Measurements from ENCODE around the gene WDR88.
"Not testable (repeated sequence)": the region's sequence is repeated elsewhere in the genome, so short reads cannot be mapped to it uniquely, and the experiment has no call there.

Gene WDR88

DNA sequence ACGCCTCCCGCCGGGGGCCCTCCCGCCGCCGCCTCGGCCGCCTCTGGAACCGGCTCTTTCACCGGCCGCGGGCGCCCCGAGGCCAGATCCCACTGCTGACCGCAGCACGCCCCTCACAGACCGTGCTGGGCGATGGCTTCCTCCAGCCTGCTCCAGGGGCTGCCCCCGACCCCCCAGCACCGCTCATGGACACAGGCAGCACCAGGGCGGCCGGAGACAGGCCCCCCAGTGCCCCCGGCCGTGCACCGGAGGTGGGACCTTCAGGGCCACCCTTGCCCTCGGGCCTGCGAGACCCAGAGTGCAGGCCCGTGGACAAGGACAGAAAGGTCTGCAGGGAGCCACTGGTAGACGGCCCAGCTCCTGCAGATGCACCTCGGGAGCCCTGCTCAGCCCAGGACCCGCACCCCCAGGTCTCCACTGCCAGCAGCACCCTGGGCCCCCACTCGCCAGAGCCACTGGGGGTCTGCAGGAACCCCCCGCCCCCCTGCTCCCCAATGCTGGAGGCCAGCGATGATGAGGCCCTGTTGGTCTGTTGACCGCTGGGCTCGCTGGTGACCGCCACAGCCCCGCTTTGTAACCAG is 75.2 kb downstream of the WDR88 start:
- Histone ChIP-seq H3K27ac (ENCODE audit: low read depth, low read length) (no peak overlapping the region), H3K36me3 (ENCODE audit: control insufficient read depth, insufficient read depth, low read length) (peaks cover 18% of the 10 kb centered on the region), H3K27me3 (ENCODE audit: control insufficient read depth, insufficient read depth, low read length) (no peaks in the 10 kb centered on the region), H3K9me3 (ENCODE audit: control insufficient read depth, insufficient read depth, low read length) (no peaks in the 10 kb centered on the region), H3K4me3 (ENCODE audit: low read depth, low read length) (no peak overlapping the region), H3K4me1 (ENCODE audit: control insufficient read depth, insufficient read depth, low read length) (no peaks in the 10 kb centered on the region), H3K9ac (ENCODE audit: low read depth, low read length) (no peak overlapping the region)

DNA sequence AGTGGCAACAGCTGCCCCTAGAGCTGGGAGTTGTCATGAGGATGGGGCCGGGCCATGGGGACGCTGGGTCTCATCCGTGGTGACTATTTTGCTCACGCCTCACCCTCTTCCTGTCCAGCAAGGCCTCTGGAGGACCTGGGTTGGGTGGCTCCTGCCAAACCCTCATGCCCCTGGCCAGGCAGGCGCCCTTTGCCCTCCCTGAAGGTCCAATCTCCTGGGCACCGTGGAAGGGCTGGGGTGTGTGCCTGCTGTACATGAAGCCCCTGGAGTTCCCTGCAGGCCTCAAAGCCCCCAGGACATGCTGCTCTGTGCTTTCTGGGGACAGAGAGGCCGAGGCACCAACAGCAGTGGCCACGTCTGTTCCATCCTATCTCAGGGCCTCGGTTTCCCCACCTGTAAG is 76.0 kb downstream of the WDR88 start:
- no peaks in the 10 kb centered on the region for H3K9me3 ChIP-seq (ENCODE audit: control insufficient read depth, insufficient read depth, low read length)
- peaks cover 13% of the 10 kb centered on the region for H3K36me3 ChIP-seq (ENCODE audit: control insufficient read depth, insufficient read depth, low read length)
- H3K27me3 ChIP-seq (ENCODE audit: control insufficient read depth, insufficient read depth, low read length) = no peaks in the 10 kb centered on the region
- no peak overlapping the region for H3K4me3 ChIP-seq (ENCODE audit: low read depth, low read length)
- no peaks in the 10 kb centered on the region for H3K4me1 ChIP-seq (ENCODE audit: control insufficient read depth, insufficient read depth, low read length)
- no peak overlapping the region for H3K27ac ChIP-seq (ENCODE audit: low read depth, low read length)
- no peak overlapping the region for H3K9ac ChIP-seq (ENCODE audit: low read depth, low read length)

DNA sequence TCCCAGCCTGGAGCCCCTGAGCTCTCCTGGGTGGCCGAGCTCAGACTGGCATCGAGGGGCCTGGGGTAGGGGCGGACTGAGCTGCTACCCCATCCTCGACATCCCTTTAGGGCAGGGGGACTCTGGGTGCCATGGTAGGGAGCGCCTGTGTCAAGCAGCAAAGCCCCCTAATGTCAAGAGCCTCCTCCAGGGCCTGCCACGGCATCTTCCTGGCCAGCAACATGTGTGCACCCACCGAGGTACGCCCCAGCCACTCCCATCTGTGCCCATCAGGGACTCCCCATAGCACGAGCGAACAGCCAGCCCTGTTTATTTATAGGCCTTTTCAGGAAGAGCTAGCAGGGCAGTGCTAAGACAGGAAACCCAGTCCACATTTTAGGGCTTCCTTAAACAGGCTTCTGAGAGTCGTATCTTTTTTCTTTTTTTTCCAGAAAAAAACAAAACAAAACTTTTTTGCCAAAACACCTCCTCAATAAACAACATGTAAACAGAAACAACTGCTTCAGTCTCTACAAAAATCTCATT is 76.5 kb downstream of the WDR88 start:
- Histone ChIP-seq H3K9me3 (ENCODE audit: control insufficient read depth, insufficient read depth, low read length) (no peaks in the 10 kb centered on the region), H3K4me3 (ENCODE audit: low read depth, low read length) (no peak overlapping the region), H3K27me3 (ENCODE audit: control insufficient read depth, insufficient read depth, low read length) (no peaks in the 10 kb centered on the region), H3K9ac (ENCODE audit: low read depth, low read length) (no peak overlapping the region), H3K27ac (ENCODE audit: low read depth, low read length) (no peak overlapping the region), H3K4me1 (ENCODE audit: control insufficient read depth, insufficient read depth, low read length) (no peaks in the 10 kb centered on the region), H3K36me3 (ENCODE audit: control insufficient read depth, insufficient read depth, low read length) (peaks cover 8% of the 10 kb centered on the region; the same call in 1 of the 2 replicates)

DNA sequence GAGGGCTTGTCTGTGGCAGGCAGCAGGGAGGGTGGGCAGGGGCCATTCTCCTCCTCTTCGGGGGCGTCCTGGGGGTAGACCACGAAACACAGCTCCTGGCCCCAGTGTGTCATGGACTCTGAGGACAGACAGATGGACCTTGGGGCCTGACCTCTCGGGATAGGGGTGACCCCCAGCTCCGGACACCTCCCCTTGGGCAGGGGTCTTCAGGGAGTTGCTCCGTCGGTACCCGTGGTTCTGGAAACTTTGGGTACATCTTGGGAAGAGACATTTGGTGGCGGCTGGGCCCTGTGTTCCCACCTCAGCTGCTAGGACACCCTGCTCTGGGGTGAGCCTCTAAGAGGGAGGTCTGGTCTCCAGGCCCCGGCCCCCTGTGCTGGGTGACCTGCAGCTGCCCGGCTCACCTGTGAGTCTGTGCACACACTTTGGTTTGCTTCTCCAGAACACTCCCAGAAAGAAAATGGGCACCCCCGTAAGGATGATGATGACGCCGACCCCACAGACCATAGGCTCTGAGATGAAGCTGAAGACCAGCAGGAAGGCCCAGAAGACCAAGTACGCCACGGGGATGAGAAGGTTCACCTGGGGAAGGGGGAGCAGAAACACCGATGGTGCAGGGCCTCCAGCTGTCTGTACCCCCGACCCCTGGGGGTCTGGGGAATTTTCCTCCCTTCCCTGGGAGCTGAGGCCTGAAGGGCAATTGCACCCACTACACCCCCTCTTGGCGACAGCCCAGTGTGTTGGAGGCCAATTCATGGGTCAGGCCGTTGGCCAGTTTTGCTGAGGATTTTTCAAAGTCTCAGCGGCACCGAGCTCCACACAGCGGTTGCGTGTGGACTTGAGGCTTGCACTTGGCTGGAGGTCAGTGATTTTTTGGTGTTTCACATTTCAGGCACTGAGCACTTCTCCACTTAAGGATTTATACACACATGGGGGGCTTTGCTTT is 77.3 kb downstream of the WDR88 start:
- Histone ChIP-seq H3K27ac (ENCODE audit: low read depth, low read length) (no peak overlapping the region), H3K4me1 (ENCODE audit: control insufficient read depth, insufficient read depth, low read length) (no peaks in the 10 kb centered on the region), H3K4me3 (ENCODE audit: low read depth, low read length) (no peak overlapping the region), H3K9me3 (ENCODE audit: control insufficient read depth, insufficient read depth, low read length) (no peaks in the 10 kb centered on the region), H3K9ac (ENCODE audit: low read depth, low read length) (no peak overlapping the region), H3K36me3 (ENCODE audit: control insufficient read depth, insufficient read depth, low read length) (0 out of 2 replicates have a peak, but pooled peaks cover 6% of the 10 kb centered on the region), H3K27me3 (ENCODE audit: control insufficient read depth, insufficient read depth, low read length) (no peaks in the 10 kb centered on the region)

DNA sequence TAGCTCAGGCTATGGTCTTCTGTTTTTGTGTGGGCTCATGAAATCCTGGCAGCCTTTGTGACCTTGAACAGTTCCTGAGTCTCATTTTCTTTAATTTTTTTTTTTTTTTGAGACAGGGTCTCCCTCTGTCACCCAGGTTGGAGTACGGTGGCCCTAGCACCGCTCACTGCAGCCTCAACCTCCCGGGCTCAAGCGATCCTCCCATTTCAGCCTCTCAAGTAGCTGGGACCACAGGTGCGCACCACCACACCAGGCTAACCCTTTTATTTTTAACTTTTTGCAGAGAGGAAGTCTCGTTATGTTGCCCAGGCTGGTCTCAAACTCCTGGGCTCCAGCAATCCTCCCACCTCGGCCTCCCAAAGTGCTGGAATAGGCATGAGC is 77.9 kb downstream of the WDR88 start:
- H3K36me3 ChIP-seq (ENCODE audit: control insufficient read depth, insufficient read depth, low read length); H3K9ac ChIP-seq (ENCODE audit: low read depth, low read length); H3K4me1 ChIP-seq (ENCODE audit: control insufficient read depth, insufficient read depth, low read length); H3K9me3 ChIP-seq (ENCODE audit: control insufficient read depth, insufficient read depth, low read length); H3K27ac ChIP-seq (ENCODE audit: low read depth, low read length); H3K4me3 ChIP-seq (ENCODE audit: low read depth, low read length); H3K27me3 ChIP-seq (ENCODE audit: control insufficient read depth, insufficient read depth, low read length): not testable (repeated sequence)

DNA sequence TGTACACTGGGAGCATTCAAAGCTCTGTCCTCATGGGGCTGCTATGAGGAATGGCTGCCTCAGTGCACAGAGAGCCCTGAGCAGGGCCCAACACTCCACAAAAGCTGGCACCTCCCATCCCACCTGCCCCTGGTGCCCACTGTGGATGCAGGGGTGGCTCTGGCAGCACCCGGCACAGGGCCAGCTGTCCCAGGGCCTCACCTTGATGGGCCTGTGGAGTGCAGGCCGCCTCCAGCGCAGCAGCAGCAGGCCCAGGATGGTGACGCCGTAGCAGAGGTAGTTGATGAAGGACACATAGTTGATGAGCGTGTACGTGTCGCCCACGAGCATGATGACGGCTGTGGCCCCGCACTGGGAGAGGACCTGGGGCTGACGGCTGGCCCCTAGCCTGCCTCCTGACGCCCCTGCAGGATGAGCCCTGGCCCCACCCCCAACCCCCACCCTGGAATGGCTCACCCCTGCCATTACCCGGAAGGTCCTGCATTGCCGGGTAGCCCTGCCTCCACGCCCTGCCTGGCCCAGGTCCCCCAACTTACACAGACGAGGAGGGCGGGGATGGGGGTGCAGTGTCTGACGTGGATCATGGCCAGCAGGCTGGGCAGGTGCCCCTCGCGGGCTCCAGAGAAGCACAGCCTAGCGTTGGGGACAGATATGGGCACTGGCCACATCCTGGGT is 78.5 kb downstream of the WDR88 start:
- H3K27me3 ChIP-seq (ENCODE audit: control insufficient read depth, insufficient read depth, low read length) = no peaks in the 10 kb centered on the region
- H3K36me3 ChIP-seq (ENCODE audit: control insufficient read depth, insufficient read depth, low read length) = 0 out of 2 replicates have a peak, but pooled peaks cover 4% of the 10 kb centered on the region
- no peaks in the 10 kb centered on the region for H3K4me1 ChIP-seq (ENCODE audit: control insufficient read depth, insufficient read depth, low read length)
- H3K9me3 ChIP-seq (ENCODE audit: control insufficient read depth, insufficient read depth, low read length) = no peaks in the 10 kb centered on the region
- no peak overlapping the region for H3K9ac ChIP-seq (ENCODE audit: low read depth, low read length)
- no peak overlapping the region for H3K27ac ChIP-seq (ENCODE audit: low read depth, low read length)
- H3K4me3 ChIP-seq (ENCODE audit: low read depth, low read length) = no peak overlapping the region

DNA sequence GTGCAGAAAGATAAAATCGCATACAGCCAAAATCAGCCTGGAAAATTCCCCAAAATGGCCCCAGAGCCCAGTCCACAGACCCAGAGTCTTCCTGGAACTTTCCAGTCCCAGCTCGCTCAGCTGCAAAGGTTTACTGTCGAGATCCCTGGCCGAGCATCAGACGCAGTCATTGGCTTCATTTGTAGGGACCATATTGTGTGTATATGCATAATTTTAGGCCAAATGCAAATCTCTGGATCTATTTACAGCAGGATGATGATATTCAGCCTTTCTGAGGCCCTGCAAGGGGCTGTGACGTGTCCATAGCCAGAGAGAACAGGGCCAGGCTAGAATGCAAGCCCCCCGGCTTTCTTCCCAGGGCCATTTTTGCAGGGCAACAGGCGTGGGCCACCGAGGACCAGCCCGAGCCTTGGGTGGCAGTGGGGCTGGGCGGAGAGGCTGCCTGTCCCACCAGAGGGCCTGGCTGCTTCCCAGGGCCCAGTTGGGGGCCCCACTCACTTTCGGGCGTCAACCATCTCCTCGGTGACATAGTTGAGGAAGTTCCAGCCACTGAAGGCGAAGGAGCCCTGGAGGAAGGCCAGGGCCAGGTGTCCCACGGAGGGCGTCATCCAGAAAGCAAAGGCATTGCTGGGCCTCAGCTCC is 80.0 kb downstream of the WDR88 start:
- H3K27me3 ChIP-seq (ENCODE audit: control insufficient read depth, insufficient read depth, low read length) = no peaks in the 10 kb centered on the region
- no peaks in the 10 kb centered on the region for H3K9me3 ChIP-seq (ENCODE audit: control insufficient read depth, insufficient read depth, low read length)
- H3K27ac ChIP-seq (ENCODE audit: low read depth, low read length) = no peak overlapping the region
- no peak overlapping the region for H3K4me3 ChIP-seq (ENCODE audit: low read depth, low read length)
- no peaks in the 10 kb centered on the region for H3K36me3 ChIP-seq (ENCODE audit: control insufficient read depth, insufficient read depth, low read length)
- no peaks in the 10 kb centered on the region for H3K4me1 ChIP-seq (ENCODE audit: control insufficient read depth, insufficient read depth, low read length)
- H3K9ac ChIP-seq (ENCODE audit: low read depth, low read length) = no peak overlapping the region

DNA sequence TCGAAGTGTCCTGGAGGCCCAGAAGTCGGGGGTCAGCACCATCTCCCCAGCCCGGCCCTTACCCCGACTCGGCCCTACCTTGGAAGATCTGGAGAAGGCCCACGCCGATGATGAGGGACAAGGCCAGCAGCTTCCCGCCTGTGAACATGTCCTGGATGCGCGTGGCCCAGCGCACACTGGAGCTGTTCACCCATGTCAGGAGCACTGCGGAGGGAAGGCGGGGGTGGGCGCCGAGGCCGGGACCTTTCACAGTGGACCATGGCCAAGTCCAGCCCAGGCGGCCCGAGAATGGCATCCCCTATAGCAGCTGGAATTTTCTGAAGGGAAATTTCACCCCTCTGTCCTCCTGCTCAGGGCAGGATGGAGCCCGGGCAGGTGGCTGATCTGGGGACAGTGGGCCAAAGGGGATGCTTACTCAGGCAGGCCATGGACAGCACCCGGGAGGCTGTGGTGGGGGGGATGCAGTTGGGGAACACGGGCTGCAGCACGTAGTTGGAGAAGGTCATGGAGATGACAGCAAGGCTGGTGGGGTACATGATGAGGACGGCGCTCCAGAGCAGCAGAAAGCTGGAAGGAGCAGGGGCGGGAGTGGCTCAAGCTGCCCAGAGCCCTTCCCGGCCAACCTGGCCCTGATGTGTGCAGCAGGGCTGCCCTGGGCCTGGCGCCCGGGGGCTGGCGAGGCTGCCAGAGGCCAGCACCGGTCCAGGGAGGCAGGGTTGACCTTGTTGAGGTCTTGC is 80.7 kb downstream of the WDR88 start:
- no peak overlapping the region for H3K9ac ChIP-seq (ENCODE audit: low read depth, low read length)
- no peaks in the 10 kb centered on the region for H3K9me3 ChIP-seq (ENCODE audit: control insufficient read depth, insufficient read depth, low read length)
- no peak overlapping the region for H3K4me3 ChIP-seq (ENCODE audit: low read depth, low read length)
- H3K27me3 ChIP-seq (ENCODE audit: control insufficient read depth, insufficient read depth, low read length) = no peaks in the 10 kb centered on the region
- no peaks in the 10 kb centered on the region for H3K36me3 ChIP-seq (ENCODE audit: control insufficient read depth, insufficient read depth, low read length)
- no peak overlapping the region for H3K27ac ChIP-seq (ENCODE audit: low read depth, low read length)
- no peaks in the 10 kb centered on the region for H3K4me1 ChIP-seq (ENCODE audit: control insufficient read depth, insufficient read depth, low read length)

DNA sequence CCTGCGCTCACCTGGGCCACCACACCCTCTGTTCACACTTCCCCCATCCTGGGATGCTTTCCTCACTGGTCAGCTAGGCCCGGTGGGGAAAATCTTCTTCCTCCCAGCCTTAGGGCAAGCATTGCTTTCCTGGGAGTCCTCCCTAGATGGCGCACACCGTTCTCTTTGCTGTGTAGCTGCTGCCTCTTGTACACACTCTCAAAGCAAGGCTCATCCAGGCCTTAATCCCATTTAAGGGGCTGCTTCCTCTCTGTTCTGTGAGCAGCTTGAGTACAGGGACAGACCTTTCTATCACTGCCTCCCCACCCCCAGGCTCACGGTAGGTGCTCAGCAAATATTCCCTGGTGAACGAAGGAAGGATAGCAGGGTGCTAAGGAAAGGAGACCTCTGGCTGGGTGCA is 82.7 kb downstream of the WDR88 start:
- Histone ChIP-seq H3K4me3 (ENCODE audit: low read depth, low read length) (no peak overlapping the region), H3K27me3 (ENCODE audit: control insufficient read depth, insufficient read depth, low read length) (no peaks in the 10 kb centered on the region), H3K4me1 (ENCODE audit: control insufficient read depth, insufficient read depth, low read length) (no peaks in the 10 kb centered on the region)

DNA sequence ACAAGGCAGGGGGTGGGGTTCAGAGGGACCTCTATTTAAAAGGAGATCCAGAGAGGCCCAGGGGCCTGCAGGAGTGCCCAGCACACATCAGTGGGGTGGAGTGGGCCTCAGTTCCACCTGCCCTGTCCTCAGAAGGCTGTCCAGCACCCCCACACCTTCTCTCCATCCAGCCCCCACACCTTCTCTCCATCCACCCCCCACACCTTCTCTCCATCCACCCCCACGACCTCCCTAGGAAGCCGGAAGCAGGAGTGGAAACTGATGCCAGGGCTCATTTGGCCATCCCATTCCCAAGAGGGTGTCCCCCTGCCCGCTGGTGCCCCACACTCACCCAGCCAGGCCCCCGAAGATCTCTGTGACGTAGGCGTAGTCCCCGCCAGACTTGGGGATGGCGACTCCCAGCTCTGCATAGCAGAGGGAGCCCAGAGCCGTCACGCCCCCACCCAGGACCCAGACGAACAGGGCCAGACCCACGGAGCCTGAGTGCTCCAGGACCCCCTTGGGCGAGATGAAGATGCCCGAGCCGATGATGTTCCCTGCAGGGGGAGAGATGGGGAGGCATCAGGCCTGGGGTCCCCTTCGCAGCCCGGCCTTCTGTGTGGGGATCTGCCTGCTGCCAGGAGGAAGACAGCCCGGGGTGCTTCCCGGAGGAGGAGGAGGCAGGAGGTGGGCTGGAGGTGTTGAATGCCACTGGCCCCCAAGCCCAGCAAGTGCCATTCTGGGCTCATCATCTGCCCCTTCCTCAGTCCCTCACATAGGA is 83.7 kb downstream of the WDR88 start:
- H3K9ac ChIP-seq (ENCODE audit: low read depth, low read length) = no peak overlapping the region
- no peak overlapping the region for H3K27ac ChIP-seq (ENCODE audit: low read depth, low read length)
- no peaks in the 10 kb centered on the region for H3K36me3 ChIP-seq (ENCODE audit: control insufficient read depth, insufficient read depth, low read length)
- H3K4me3 ChIP-seq (ENCODE audit: low read depth, low read length) = no peak overlapping the region
- H3K9me3 ChIP-seq (ENCODE audit: control insufficient read depth, insufficient read depth, low read length) = no peaks in the 10 kb centered on the region
- no peaks in the 10 kb centered on the region for H3K27me3 ChIP-seq (ENCODE audit: control insufficient read depth, insufficient read depth, low read length)
- no peaks in the 10 kb centered on the region for H3K4me1 ChIP-seq (ENCODE audit: control insufficient read depth, insufficient read depth, low read length)

More for the DNA sequence above, 82.7 kb downstream of the WDR88 start:
- no peak overlapping the region for H3K9ac ChIP-seq (ENCODE audit: low read depth, low read length)
- H3K9me3 ChIP-seq (ENCODE audit: control insufficient read depth, insufficient read depth, low read length) = no peaks in the 10 kb centered on the region
- no peak overlapping the region for H3K27ac ChIP-seq (ENCODE audit: low read depth, low read length)
- H3K36me3 ChIP-seq (ENCODE audit: control insufficient read depth, insufficient read depth, low read length) = no peaks in the 10 kb centered on the region

All from HUES48 (cell line).